ENCODE results near the gene IL12B.

- no peak for TF ChIP-seq EZH2phosphoT487 (IDR thresholded peaks at IDR 0.05; ENCODE audit: borderline replicate concordance, low read length)
- TF ChIP-seq CTCF (IDR thresholded peaks at IDR 0.05; ENCODE audit: low read depth, low read length, poor library complexity, severe bottlenecking): no peak
Measured at GRCh38 chr5:159290741-159291140, 39.5 kb downstream of the IL12B start.

All from DOHH2 (cell line).